ENCODE measurements around the gene TPI1.

- TF ChIP-seq EZH2 (IDR thresholded peaks at IDR 0.05) (no peak), POLR2AphosphoS5 (IDR thresholded peaks at IDR 0.05; ENCODE audit: borderline replicate concordance, low read depth, low read length) (no peak)
Observed at GRCh38 chr12:6837370-6838060, 29.8 kb upstream of the TPI1 start.

Measured in SK-N-MC (cell line).